ENCODE measurements around the gene SFT2D1. TPM values are rescaled to one million over a fixed set of nuclear protein-coding genes. Genes with fewer than 3 reads are reported as not detected.

SFT2D1 gene
- total RNA-seq, 1 experiment from 2014 or later: 40.2 TPM

DNA sequence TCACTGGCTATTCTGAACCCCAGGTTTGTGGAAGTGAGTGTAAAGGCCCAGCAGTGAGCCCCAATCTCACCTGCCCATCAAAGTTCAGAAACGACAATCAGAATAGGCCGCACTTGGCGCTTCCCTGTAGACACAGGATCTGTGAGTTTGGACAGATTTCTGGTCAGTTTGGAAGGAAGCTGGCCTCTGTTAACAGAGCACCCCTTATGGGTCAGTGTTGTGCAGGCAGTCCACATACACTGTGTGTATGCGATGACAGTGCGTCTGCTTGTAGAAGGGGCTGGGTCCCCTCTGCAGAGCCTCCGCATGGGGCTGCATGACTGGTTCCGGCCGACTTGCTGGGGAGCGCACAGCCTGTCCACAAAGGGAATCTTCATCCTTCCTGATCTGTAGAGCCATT lies 43.8 kb upstream of the SFT2D1 start:
- H4K20me1 ChIP-seq (ENCODE audit: control insufficient read depth, insufficient read depth, insufficient read length): no peaks in the 10 kb centered on the region

More for the DNA sequence above, 43.8 kb upstream of the SFT2D1 start:
- H2AFZ ChIP-seq (ENCODE audit: low read length): no peak overlapping the region
- no peak overlapping the region for H2AK5ac ChIP-seq (ENCODE audit: insufficient read length, low read length)
- H3K9me3 ChIP-seq (ENCODE audit: control insufficient read depth, low read depth, low read length): no peaks in the 10 kb centered on the region
- no peaks in the 10 kb centered on the region; a peak in 1 of 7 replicates for H3K36me3 Mint-ChIP-seq (ENCODE audit: insufficient read depth in 1 of 3, low read depth in 3 of 3)
- H3K9me3 Mint-ChIP-seq: no peaks in the 10 kb centered on the region
- DNase-seq: no peak
- H2BK20ac ChIP-seq (ENCODE audit: low read depth, low read length, poor library complexity, severe bottlenecking): no peak overlapping the region
- no peaks in the 10 kb centered on the region for H3K79me2 ChIP-seq (ENCODE audit: insufficient read depth, low read length)
- no peaks in the 10 kb centered on the region for H3K27me3 ChIP-seq (ENCODE audit: insufficient read depth, low read length)
- peaks cover 2% of the 10 kb centered on the region; the same call in 1 of the 2 replicates for H3K27me3 Mint-ChIP-seq (ENCODE audit: low read depth)
- no peak overlapping the region for H3K56ac ChIP-seq (ENCODE audit: insufficient read length, low read depth, low read length)
- H3K14ac ChIP-seq (ENCODE audit: insufficient read depth, low read length): no peak overlapping the region
- H3K4me1 Mint-ChIP-seq: peaks cover 16 to 17% of the 10 kb centered on the region in 2 experiments
- H2BK120ac ChIP-seq (ENCODE audit: low read depth, low read length, poor library complexity, severe bottlenecking): no peak overlapping the region
- H3K4me3 Mint-ChIP-seq: no peak overlapping the region; a peak in 1 of 5 replicates
- no peaks in the 10 kb centered on the region for H3K79me1 ChIP-seq (ENCODE audit: insufficient read depth, low read depth, low read length, poor library complexity, severe bottlenecking)
- no peak overlapping the region for H3K23ac ChIP-seq (ENCODE audit: insufficient read length, low read depth, low read length)
- no peak overlapping the region for H2BK12ac ChIP-seq (ENCODE audit: insufficient read length, low read depth, low read length)
- H3T11ph ChIP-seq (ENCODE audit: low read length): no peak overlapping the region
- no peak overlapping the region for H3K4me2 ChIP-seq (ENCODE audit: insufficient read depth, insufficient read length, low read length)
- H3K27ac ChIP-seq (ENCODE audit: insufficient read length, low read depth, low read length): no peak overlapping the region
- peaks cover 3% of the 10 kb centered on the region; the same call in 1 of the 2 replicates for H3K4me1 ChIP-seq (ENCODE audit: insufficient read depth, low read length)
- no CpG with 5 or more reads among the region's 9 CpGs for WGBS (ENCODE audit: extremely low coverage, insufficient read length, low lambda C conversion rate)
- H4K8ac ChIP-seq (replicated peaks; ENCODE audit: insufficient read length, low read depth, low read length): no peak overlapping the region
- peaks cover 9% of the 10 kb centered on the region for H3K23me2 ChIP-seq (ENCODE audit: insufficient read length, low read depth, low read length, poor library complexity, severe bottlenecking)
- no peak overlapping the region for H3K18ac ChIP-seq (ENCODE audit: insufficient read length, low read depth, low read length)
- no peak overlapping the region for H4K5ac ChIP-seq (ENCODE audit: insufficient read length, low read depth, low read length)
- no peak overlapping the region for H4K91ac ChIP-seq (ENCODE audit: insufficient read length, low read depth, low read length)
- no peak overlapping the region for H2BK5ac ChIP-seq (ENCODE audit: insufficient read length, low read length)
- no peak overlapping the region for H3K27ac Mint-ChIP-seq
- H3K4ac ChIP-seq (ENCODE audit: low read depth, low read length): no peak overlapping the region
- no peak overlapping the region for H3K9ac ChIP-seq (ENCODE audit: extremely low read depth, insufficient read length, low read length)
- TF ChIP-seq CTCF (conservative IDR thresholded peaks at IDR 0.05): no peak
- no peak overlapping the region for H2BK15ac ChIP-seq (ENCODE audit: low read depth, low read length)
